Measurements from ENCODE around the gene ELMO2. TPM values are rescaled to one million over a fixed set of nuclear protein-coding genes. Genes with fewer than 3 reads are reported as not detected.

The ELMO2 gene
- total and polyA plus RNA-seq, 2 experiments from 2014 or later: 38.4 to 51.1 TPM

DNA sequence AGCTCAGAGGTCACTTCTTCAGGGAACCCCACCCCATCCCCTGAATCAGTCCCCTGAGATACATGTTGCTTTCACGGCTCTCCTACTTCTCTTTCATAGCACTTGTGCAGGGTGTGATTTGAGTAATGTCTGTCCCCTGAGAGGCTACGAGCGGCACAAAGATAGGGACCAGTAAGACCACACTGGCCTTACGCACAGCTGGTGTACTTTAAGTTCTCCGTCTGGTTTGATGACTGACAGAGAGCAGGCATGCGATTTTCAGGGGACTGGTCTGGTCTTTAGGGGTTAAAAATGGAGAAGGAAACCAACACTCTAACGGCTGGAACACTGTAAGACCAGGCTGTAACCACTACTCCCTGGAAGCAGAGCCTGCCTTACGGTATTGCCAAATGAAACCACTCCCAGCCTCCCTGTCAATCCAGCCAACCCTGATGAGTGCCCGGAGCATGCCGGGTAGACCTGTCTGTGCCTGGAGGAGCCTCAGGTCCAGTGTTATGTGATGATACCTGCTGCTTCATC lies 47.1 kb downstream of the ELMO2 start:
- Histone ChIP-seq H3K27me3 (replicated peaks; ENCODE audit: insufficient read depth) (no peaks in the 10 kb centered on the region), H3K36me3 (ENCODE audit: low read depth) (no peaks in the 10 kb centered on the region), H3K79me2 (ENCODE audit: insufficient read depth) (peaks cover 52% of the 10 kb centered on the region), H3K27ac (no peak overlapping the region), H3F3A (ENCODE audit: insufficient read depth) (no peaks in the 10 kb centered on the region), H2AFZ (no peak overlapping the region), H3K9me2 (ENCODE audit: insufficient read depth) (no peaks in the 10 kb centered on the region), H3K4me1 (ENCODE audit: insufficient read depth) (peaks cover 9% of the 10 kb centered on the region; the same call in 1 of the 2 replicates), H4K20me1 (ENCODE audit: insufficient read depth) (no peaks in the 10 kb centered on the region), H3K9ac (no peak overlapping the region), H3K9me3 (ENCODE audit: low read depth) (no peaks in the 10 kb centered on the region), H3K4me3 (no peak overlapping the region), H3K4me2 (ENCODE audit: unreplicated experiment) (no peak overlapping the region)
- 41 to 49% methylated on average over 10 of the region's 10 CpGs for WGBS, 2 experiments (ENCODE audit: low coverage in 1 of 2, low lambda C conversion rate in 2 of 2, missing lambda C conversion rate in 2 of 2)
- no peak for TF ChIP-seq EZH2phosphoT487 (IDR thresholded peaks at IDR 0.05; ENCODE audit: insufficient read depth, low read depth)
- no peak for TF ChIP-seq EZH2 (IDR thresholded peaks at IDR 0.05; ENCODE audit: insufficient read depth, poor library complexity, severe bottlenecking)
- no peak for DNase-seq
- in situ Hi-C loops (cut with MboI): no loop called here

DNA sequence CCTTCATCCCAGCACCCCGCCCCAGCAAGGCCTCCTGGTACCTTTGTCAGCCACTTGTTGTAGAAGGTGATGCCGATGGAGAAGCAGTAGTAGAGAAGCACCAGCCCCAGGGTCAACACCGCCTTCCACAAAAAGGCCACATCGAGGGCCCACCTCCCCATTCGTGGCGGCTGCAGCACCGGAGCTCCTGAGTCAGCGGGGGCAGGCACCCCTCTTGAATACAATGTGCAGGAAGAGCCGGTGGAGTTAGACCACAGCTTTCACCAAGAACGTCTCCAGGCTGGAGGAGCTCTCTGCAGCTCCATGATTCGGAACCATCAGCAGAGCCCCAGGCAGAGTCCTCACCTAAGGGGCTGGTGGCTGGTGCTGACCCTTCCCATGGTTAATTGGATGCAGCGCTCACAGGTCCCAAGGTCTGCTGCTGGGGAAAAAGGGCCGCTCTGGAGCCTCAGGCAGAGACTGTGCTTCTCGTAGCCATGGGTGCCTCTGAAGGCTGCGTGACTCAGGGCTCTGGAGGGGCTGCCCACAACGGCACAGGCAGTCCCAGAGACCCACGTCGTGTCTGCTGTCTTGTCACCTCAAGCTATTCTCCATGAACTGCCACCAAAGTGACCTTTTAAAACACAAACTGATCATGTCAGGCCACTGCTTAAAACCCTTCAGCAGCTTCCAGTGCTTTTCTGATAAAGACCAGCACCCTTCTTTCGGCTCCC lies 47.9 kb downstream of the ELMO2 start:
- Histone ChIP-seq H3K9me3 (ENCODE audit: low read depth) (no peaks in the 10 kb centered on the region), H3K79me2 (ENCODE audit: insufficient read depth) (peaks cover 45% of the 10 kb centered on the region), H3K27ac (no peak overlapping the region), H3K4me1 (ENCODE audit: insufficient read depth) (peaks cover 8% of the 10 kb centered on the region; the same call in 1 of the 2 replicates), H3K9ac (no peak overlapping the region), H3K36me3 (ENCODE audit: low read depth) (no peaks in the 10 kb centered on the region), H3F3A (ENCODE audit: insufficient read depth) (no peaks in the 10 kb centered on the region), H3K4me2 (ENCODE audit: unreplicated experiment) (no peak overlapping the region), H3K9me2 (ENCODE audit: insufficient read depth) (no peaks in the 10 kb centered on the region), H3K27me3 (replicated peaks; ENCODE audit: insufficient read depth) (no peaks in the 10 kb centered on the region), H3K4me3 (no peak overlapping the region), H2AFZ (no peak overlapping the region), H4K20me1 (ENCODE audit: insufficient read depth) (no peaks in the 10 kb centered on the region)
- TF ChIP-seq EZH2 (IDR thresholded peaks at IDR 0.05; ENCODE audit: insufficient read depth, poor library complexity, severe bottlenecking) (no peak), EZH2phosphoT487 (IDR thresholded peaks at IDR 0.05; ENCODE audit: insufficient read depth, low read depth) (no peak)
- in situ Hi-C loops (cut with MboI): no loop called here
- WGBS, 2 experiments (ENCODE audit: low coverage in 1 of 2, low lambda C conversion rate in 2 of 2, missing lambda C conversion rate in 2 of 2): 85 to 87% methylated on average over 18 to 19 of the region's 19 CpGs
- no peak for DNase-seq

DNA sequence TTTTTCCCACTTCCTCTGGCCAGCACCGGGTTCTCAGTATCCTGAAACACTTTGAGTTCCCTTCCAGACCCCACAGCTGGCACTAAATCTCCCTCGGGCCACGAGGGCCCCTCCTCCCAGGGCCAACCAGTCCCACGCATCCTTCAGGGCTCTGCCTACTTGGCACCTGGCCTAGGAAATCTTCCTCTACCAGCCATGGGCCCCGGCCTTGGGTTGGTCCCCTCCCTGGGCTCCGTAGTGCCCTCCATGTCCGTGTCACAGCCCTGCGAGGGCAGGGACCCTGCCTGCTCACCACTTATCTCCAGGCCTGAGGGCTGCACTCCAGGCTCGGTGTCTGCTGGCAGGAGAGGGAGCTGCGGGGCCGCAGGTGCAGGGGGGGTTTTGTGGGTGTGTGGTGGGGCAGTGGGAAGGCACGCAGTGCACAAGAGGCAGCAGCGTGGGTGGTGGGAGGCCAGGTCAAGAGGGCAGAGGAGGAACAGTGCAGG lies 49.3 kb downstream of the ELMO2 start:
- Histone ChIP-seq H3K79me2 (ENCODE audit: insufficient read depth) (peaks cover 31% of the 10 kb centered on the region), H3K4me1 (ENCODE audit: insufficient read depth) (no peaks in the 10 kb centered on the region), H3K4me2 (ENCODE audit: unreplicated experiment) (no peak overlapping the region), H3F3A (ENCODE audit: insufficient read depth) (no peaks in the 10 kb centered on the region), H4K20me1 (ENCODE audit: insufficient read depth) (no peaks in the 10 kb centered on the region), H3K9me2 (ENCODE audit: insufficient read depth) (no peaks in the 10 kb centered on the region), H3K9me3 (ENCODE audit: low read depth) (no peaks in the 10 kb centered on the region), H2AFZ (no peak overlapping the region), H3K9ac (no peak overlapping the region), H3K27me3 (replicated peaks; ENCODE audit: insufficient read depth) (no peaks in the 10 kb centered on the region), H3K27ac (no peak overlapping the region), H3K4me3 (no peak overlapping the region), H3K36me3 (ENCODE audit: low read depth) (no peaks in the 10 kb centered on the region)
- 27 to 29% methylated on average over 13 of the region's 13 CpGs for WGBS, 2 experiments (ENCODE audit: low coverage in 1 of 2, low lambda C conversion rate in 2 of 2, missing lambda C conversion rate in 2 of 2)
- no peak for TF ChIP-seq EZH2phosphoT487 (IDR thresholded peaks at IDR 0.05; ENCODE audit: insufficient read depth, low read depth)
- TF ChIP-seq EZH2 (IDR thresholded peaks at IDR 0.05; ENCODE audit: insufficient read depth, poor library complexity, severe bottlenecking): no peak
- in situ Hi-C loops (cut with MboI): no loop called here
- DNase-seq: no peak

DNA sequence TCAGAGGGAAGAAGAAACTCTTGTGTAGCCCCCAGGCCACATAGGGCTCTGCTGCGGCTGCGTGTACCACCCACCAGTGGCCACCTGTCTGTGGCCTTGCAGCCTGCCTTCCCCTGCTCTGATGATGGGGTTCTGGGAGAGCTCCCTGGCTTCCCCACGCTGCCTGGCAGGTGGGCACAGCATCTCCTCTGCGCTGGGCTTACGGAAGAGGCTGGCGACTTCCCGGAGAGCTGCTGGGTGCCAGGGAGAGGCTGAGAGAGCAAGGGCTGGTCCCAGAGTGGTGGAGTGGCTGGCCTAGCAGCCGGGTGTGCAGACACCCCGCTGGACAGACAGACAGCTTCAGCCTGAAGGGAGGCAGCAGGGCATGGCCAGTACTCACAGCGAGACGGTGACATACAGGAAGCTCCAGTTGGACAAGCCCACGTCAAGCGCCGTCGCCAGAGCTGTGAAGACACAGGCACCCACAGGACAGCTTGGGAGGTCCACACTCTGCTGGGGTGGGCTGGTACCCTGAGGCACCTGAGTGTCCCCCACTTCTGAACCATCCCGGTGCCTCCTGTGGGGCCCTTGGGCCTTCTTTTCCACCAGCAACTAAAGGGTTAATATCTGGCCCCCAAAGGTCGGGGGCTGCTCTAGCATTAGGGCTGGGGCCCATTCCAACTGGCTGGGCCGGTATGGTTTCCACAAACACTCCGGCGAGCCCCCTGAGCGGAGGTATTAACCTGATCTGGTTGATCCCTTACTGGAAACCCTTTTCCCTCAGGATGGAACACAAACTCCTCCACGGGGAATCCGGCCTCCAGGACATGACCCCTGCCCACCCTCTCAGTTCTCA lies 50.0 kb downstream of the ELMO2 start:
- no peak for DNase-seq
- Histone ChIP-seq H3K9ac (no peak overlapping the region), H4K20me1 (ENCODE audit: insufficient read depth) (no peaks in the 10 kb centered on the region), H3K27ac (no peak overlapping the region), H3K79me2 (ENCODE audit: insufficient read depth) (peaks cover 24% of the 10 kb centered on the region), H3K9me2 (ENCODE audit: insufficient read depth) (no peaks in the 10 kb centered on the region), H3K4me2 (ENCODE audit: unreplicated experiment) (no peak overlapping the region), H3K4me3 (no peak overlapping the region), H3K9me3 (ENCODE audit: low read depth) (no peaks in the 10 kb centered on the region), H2AFZ (no peak overlapping the region), H3K4me1 (ENCODE audit: insufficient read depth) (0 out of 2 replicates have a peak, but pooled peaks cover 4% of the 10 kb centered on the region), H3F3A (ENCODE audit: insufficient read depth) (no peaks in the 10 kb centered on the region), H3K27me3 (replicated peaks; ENCODE audit: insufficient read depth) (no peaks in the 10 kb centered on the region), H3K36me3 (ENCODE audit: low read depth) (no peaks in the 10 kb centered on the region)
- 78 to 87% methylated on average over 21 to 23 of the region's 23 CpGs for WGBS, 2 experiments (ENCODE audit: low coverage in 1 of 2, low lambda C conversion rate in 2 of 2, missing lambda C conversion rate in 2 of 2)
- in situ Hi-C loops (cut with MboI): no loop called here
- TF ChIP-seq EZH2phosphoT487 (IDR thresholded peaks at IDR 0.05; ENCODE audit: insufficient read depth, low read depth) (no peak), EZH2 (IDR thresholded peaks at IDR 0.05; ENCODE audit: insufficient read depth, poor library complexity, severe bottlenecking) (no peak)

Data from GM23248 (cell line).